Fibroblast of upper back skin (primary cell): ENCODE results near the gene ROMO1.

Source experiments
- DNase-seq: peaks from one replicate; pipeline ENCODE4 v3.0.0-alpha.2; 2013

The ROMO1 gene

GRCh38 chr20:35699127-35699956 is at the start of gene ROMO1, which contains the start of gene NFS1:
TSS of gene ROMO1 (plus strand) at chr20:35699405. CDS start at chr20:35699633, 228 bp downstream.
TSS of gene NFS1 (minus strand) at chr20:35699352. CDS start at chr20:35699288, 64 bp downstream.
- peak; percentile 78 for DNase-seq

- DNase-seq = no peak
These were observed 48.6 kb upstream of the ROMO1 start for GRCh38 chr20:35650632-35651031.

DNA sequence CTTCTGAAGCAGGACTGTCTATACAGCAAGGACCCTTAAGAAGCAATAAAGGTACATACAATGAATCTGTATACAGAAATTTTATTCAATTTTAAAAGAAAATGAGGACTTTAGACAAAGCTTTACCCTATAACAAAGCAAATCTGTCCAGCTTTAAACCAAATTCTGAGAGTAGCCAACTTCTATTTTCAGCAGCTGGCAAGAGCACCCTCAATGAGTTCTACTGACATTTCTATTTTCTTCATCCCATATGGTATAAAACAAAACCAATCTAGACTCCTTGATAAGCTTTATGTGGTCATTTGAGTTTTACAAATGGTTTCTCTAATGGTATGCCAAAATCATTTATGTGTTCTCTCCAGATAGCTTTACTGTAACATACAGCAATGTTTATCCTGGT is 47.2 kb upstream of the ROMO1 start:
- DNase-seq = no peak

GRCh38 chr20:35652641-35653429 is 46.4 kb upstream of the ROMO1 start:
- DNase-seq = no peak

DNA sequence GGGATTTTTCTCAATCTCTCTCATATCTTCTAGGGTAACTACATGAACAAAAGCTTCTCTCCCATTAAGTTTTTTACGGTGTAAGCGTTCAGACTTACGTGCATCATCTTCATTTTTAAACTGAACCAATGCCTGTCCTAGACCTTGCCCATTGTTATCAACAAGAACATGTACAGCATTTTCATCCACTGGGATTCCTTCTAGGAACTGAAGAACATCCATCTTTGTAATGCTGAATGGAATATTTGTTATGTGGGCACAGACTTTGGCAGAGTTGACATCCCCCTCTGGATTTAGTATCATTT is 45.8 kb upstream of the ROMO1 start:
- DNase-seq = no peak

GRCh38 chr20:35653893-35654292 is 45.3 kb upstream of the ROMO1 start:
- DNase-seq = no peak

DNA sequence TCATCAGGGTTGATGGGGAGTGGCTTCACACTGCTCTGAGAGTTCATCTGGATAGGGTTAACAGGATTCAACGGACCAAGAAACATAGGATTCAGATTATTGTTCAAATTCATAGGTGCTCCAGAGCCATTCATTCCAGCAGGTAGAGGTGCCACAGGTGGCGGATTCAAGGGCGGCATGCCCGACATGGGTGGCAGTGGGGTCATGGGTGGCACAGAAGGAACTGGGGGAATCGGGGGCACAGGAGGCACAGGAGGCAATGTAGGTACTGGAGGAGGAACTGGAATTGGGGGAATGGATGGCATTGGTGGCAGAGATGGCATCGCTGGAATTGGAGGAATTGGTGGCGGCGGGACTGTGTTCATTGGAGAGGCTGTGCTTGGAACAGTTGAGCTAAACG is 44.8 kb upstream of the ROMO1 start:
- DNase-seq = no peak

DNA sequence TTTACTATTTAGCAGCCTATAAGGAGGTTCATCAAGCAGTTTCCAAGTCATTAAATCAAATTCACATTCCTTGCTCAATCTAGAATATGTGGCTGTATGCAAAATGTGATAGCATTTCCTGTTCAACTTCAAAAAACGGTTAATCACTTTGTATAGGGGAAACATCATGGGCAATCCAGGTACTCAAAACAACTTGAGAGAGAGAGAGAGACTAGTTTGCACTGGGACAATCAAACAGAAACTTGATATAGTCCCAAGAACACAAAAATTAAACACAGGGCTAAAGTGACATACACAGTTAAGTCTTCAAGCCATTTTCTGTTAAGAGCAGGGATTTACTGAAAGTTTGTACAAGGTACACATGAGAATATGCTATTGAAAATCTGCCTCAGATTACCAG is 41.9 kb upstream of the ROMO1 start:
- no peak for DNase-seq

DNA sequence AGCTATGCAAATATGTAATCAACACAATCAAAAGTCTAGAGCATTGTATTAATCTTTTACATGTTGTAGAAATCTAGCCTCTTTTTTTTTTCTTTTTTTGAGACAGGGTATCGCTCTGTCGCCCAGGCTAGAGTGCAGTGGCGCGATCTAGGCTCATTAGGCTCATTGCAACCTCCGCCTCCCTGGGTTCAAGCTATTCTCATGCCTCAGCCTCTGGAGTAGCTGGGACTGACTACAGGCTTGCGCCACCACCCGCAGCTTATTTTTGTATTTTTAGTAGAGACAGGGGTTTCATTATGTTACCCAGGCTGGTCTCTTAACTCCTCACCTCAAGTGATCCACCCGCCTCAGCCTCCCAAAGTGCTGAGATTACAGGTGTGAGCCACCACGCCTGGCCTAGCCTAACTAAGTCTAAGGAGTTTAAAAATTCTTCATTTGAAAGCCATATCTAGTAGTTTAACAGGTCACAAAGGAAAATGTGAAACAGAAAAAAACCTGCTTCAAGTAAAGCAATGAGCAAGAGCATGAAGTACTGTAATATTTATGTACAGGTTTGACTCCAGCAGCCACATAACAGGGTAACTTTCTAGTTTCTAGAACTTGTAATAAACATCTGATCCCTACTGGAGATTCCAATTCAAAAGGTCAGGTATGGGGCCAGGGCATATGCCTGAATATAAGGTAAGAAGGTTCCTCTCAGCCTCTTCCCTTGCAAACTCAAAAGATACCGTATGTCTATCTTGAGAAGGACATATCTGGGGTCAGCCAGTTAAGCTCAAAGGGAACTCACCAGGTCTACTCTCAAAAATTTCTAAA is 38.9 kb upstream of the ROMO1 start:
- no peak for DNase-seq

- peak; percentile 12 for DNase-seq
These were observed 38.2 kb upstream of the ROMO1 start for GRCh38 chr20:35661053-35661452.

- DNase-seq = no peak
These were observed 37.3 kb upstream of the ROMO1 start for GRCh38 chr20:35661908-35662307.

GRCh38 chr20:35662551-35662950 is 36.7 kb upstream of the ROMO1 start:
- no peak for DNase-seq

DNA sequence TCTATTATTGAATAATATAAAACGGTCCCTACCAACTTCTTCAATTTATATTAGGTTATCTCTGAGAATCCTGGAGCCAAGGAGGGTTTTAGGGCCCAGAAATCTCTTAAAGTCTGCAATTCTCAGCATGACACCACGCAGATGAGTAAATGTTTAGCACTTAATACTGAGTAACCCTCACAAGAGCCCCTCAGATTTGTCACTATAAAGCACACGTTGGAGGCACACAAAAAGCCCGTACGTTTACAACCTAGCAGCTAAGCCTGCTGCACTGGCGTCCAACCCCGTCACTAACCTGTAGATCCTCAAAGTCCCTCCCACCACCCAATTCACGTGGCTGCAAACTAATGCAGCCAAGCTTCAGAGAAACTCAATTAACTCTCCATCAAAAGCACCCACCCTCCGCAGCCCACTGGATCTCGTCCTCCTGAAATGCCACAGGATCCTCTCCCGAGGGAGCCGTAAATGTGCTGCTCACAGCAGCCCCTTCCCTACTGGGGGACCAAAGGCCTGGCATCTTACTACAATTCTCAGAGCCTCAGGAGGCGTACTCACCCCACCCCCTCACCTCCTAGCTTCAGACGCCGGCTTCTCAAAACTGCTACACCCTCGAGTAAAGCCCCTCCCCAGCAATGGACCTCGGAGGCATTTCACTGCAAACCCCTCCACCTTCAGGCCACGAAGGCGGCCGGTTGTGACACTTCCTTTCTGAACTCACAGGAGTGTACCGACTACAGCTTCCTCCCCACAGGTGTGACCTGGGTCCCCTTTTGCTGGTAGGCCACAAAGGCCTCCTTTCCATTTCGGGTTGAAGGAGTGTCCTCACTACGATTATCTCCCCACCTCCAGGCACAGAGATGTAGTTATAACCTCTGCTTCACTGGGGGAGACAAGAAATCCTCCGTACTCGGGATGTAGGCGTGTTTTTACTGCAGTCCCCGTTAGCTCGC is 35.4 kb upstream of the ROMO1 start:
- peak; percentile 18 for DNase-seq

DNA sequence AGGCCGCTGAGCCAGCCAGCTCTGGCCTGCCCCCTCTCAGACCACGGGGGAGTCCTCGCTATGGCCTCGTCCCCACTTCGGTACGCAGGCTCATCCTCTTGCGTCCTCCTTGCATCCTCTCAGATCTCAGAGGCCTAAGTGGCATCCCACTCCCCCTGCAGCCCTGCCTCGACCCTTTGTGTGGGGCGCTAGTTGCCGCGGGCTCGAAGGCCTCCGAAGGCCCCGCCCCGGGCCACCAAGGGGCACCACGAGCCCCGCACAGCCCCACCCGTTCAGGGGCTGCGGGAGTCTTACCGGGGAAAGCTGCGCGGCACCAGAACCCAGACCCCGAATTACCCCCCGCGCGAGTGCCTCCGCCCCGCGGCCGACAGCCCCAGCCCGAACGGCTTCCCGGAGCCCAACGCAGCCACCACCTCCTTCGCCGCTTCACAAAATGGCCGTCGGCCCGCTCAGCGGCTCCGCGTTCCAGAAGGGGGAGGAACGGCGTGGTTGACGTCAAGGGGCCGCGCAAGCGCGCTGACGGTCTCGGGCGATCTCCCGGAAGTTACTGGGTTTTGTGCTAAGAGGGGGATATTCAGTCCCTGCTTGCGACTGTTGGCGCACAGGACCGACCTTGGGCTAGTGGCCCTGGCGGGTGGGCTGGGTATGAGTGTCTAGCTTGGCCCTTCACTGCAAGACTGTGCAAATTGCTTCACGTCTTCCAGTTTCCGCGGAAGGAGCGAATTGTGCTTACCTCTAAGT is 34.6 kb upstream of the ROMO1 start, which contains the start of the genes CPNE1 and RBM12:
TSS of gene CPNE1 (minus strand) at position 435 of the 741 bp plus-strand sequence. CDS start 31,977 bp downstream, outside the sequence.
TSS of gene RBM12 (minus strand) at position 435 of the 741 bp plus-strand sequence. CDS start 9,578 bp downstream, outside the sequence.
- DNase-seq = peak; percentile 91

DNA sequence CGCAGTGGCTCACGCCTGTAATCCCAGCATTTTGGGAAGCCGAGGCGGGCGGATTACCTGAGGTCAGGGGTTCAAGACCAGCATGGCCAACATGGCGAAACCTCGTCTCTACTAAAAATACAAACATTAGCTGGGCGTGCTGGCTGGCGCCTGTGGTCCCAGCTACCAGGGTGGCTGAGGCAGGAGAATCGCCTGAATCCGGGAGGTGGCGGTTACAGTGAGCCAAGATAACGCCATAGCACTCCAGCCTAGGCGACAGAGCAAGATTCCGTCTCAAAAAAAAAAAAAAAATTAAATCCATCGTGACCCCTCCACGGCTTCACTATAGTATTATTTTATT is 33.3 kb upstream of the ROMO1 start:
- no peak for DNase-seq

DNA sequence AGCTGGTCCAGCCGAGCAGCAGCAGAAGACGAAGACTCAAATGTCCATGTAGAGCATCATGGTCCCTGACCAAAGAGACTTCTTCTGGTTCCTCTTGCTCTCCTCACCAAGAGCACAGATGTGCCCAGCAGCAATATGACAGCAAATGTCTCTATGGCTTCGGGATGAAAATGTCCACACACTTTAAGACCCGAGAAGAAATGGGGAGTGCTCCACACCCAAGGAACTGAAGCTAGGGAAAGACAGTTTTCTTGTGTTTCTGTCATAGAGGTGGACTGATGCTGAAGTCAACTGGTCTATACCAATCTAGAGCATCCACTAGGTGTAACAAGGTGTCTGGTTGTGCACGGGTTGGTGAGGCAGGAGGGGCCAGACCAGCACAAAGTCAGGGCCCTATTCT is 30.0 kb upstream of the ROMO1 start:
- no peak for DNase-seq

DNA sequence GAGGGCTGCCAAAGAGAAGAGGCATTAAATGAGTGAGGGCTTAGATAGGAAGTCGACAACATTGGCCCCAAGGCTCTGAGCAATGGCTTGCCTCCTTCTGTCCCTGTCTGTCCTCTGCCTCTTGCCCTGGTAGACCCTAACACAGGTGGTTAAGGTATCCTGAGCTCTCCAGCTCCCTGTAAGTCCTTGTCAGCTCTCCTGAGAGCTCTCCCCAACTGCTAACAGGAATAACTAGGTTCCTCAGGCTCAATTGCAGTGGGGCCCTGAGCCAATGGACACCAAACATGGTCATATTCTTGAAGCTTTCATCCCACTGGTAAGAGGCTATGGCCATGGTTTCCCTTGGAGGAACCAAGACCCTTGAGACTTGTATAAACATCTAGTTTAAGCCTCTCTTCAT is 29.5 kb upstream of the ROMO1 start:
- DNase-seq = no peak

- DNase-seq = no peak
These were observed 25.3 kb upstream of the ROMO1 start for GRCh38 chr20:35673884-35674283.

DNA sequence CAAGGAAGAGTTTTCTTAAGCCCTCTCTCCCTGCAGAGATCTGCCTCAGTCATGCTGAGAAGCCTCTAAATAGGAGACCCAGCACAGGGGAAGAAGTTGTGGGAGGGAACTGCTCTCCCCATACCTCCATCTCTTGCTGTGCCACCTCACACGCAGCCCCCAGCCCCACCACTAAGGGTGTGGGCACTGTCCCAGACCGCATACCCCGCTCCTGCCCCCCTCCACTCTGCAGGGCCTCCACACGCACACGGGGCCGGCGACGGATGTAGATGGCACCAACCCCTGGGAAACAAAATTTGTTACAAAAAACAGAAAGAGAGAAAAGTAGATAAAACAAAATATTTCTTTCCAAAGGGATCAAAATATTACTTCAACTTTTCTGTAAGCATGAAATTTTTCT is 24.3 kb upstream of the ROMO1 start:
- no peak for DNase-seq

DNA sequence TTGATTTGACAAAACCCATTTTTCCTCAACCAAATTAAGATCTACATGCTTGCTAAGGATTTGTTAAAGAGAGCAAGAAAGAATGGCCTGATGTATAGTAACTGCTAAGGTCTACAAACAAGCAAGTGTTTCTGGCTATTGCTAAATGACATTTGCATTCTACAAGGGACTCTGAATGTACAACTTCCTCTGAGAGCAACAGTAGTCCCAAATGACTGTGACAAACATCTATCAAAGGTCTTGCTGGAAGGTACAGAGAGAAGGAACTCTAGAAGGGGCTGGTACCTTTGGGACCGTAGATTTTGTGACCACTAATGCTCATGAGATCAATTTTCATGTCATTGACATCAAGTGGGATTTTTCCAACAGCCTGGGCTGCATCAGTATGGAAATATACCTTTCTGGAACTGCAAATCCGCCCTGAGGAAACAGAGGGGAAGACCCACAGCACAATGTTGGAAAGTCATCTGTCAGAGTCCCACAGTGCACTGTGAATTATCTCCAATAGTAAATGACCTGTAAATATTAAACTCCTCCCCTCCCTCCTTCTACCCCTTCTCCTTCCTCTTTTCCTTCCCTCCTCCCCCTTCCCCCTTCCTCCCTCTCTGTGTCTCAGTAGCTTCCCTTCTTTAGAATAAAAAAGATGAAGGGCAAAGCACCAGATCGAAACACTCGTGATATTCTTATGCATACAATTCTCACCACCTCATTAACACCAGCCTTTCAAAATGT is 18.6 kb upstream of the ROMO1 start:
- no peak for DNase-seq

DNA sequence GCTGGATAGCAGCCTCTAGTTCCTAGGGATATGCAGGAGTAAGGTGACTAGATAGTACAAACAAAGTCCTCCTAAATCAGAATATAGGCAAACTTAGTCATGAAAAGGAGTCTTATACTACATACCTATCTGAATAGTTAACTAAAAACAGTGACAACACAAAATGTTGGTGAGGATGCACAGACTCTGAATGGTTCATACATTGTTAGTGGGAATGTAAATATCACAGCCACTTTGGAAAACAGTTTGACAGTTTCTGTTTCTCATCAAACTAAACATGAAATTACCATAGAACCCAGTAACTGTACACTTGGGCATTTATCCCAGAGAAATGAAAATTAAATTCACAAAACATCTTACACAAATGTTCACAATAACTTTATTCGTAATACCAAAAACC is 17.2 kb upstream of the ROMO1 start:
- no peak for DNase-seq
